NCI-H128 (cell line): Measurements from ENCODE around the gene TARS1.

ENCODE experiments used
- DNase-seq: peaks from one replicate; lab custom pipeline; 2025; ENCODE audit not compliant: unreplicated experiment; lab: John Stamatoyannopoulos, UW

The TARS1 gene

GRCh38 chr5:33438996-33439395 lies 1.8 kb upstream of the TARS1 start:
- no peak for DNase-seq

GRCh38 chr5:33439905-33440481 lies 772 bp upstream of the TARS1 start:
- no peak for DNase-seq

- DNase-seq = no peak
Measured at GRCh38 chr5:33441241-33442177, 744 bp downstream of the TARS1 start.

- DNase-seq = no peak
Measured at GRCh38 chr5:33444542-33444941, 3.8 kb downstream of the TARS1 start.

GRCh38 chr5:33445798-33446197 lies 5.0 kb downstream of the TARS1 start:
- DNase-seq = no peak

GRCh38 chr5:33448118-33448517 lies 7.4 kb downstream of the TARS1 start:
- DNase-seq = no peak

- DNase-seq = no peak
Measured at GRCh38 chr5:33457126-33457525, 16.4 kb downstream of the TARS1 start.

- no peak for DNase-seq
Measured at GRCh38 chr5:33457817-33458216, 17.1 kb downstream of the TARS1 start.

GRCh38 chr5:33460210-33460609 lies 19.4 kb downstream of the TARS1 start:
- no peak for DNase-seq

GRCh38 chr5:33462456-33462855 lies 21.7 kb downstream of the TARS1 start:
- no peak for DNase-seq

GRCh38 chr5:33465120-33465519 lies 24.4 kb downstream of the TARS1 start:
- no peak for DNase-seq

GRCh38 chr5:33468775-33469435 lies 28.1 kb downstream of the TARS1 start:
- no peak for DNase-seq

GRCh38 chr5:33470544-33470943 lies 29.8 kb downstream of the TARS1 start:
- DNase-seq = peak; percentile 23

GRCh38 chr5:33472805-33473409 lies 32.1 kb downstream of the TARS1 start:
- DNase-seq = no peak

GRCh38 chr5:33474004-33474403 lies 33.2 kb downstream of the TARS1 start:
- DNase-seq = no peak

- no peak for DNase-seq
Measured at GRCh38 chr5:33474931-33475499, 34.2 kb downstream of the TARS1 start.

GRCh38 chr5:33475706-33476105 lies 34.9 kb downstream of the TARS1 start:
- no peak for DNase-seq

GRCh38 chr5:33476992-33477391 lies 36.2 kb downstream of the TARS1 start:
- DNase-seq = no peak

- DNase-seq = no peak
Measured at GRCh38 chr5:33477816-33478215, 37.1 kb downstream of the TARS1 start.

GRCh38 chr5:33479311-33479710 lies 38.5 kb downstream of the TARS1 start:
- no peak for DNase-seq

GRCh38 chr5:33480876-33481275 lies 40.1 kb downstream of the TARS1 start:
- DNase-seq = no peak
